H1 (cell line): Measurements from ENCODE around the gene FLOT1. TPM values are rescaled to one million over a fixed set of nuclear protein-coding genes. Genes with fewer than 3 reads are reported as not detected.

ENCODE experiments used
- MAX ChIP-seq: IDR thresholded peaks from 2 replicates; pipeline ENCODE4 v1.6.1; 2012; ENCODE audit warnings: inconsistent platforms
- TAF7 ChIP-seq: optimal IDR thresholded peaks from 2 replicates; pipeline ENCODE3; 2011; ENCODE audit warnings: low read depth, mild to moderate bottlenecking, inconsistent platforms, low read length, moderate library complexity, borderline replicate concordance
- polyA plus RNA-seq, 7 experiments: library from polyadenylated mRNA; depleted of rRNA in 3 of 7; stranded (reverse) in 5 of 7; unstranded in 2 of 7; fragments of >200 nt in 5 of 7; fragments of 200-250 nt in 2 of 7; gene quantifications; 1 replicate in 5 of 7; 2 replicates in 1 of 7; 4 replicates in 1 of 7; pipeline versions ENCODE4 v1.2.1 to v1.2.3, GENCODE V29; 2011 to 2013; ENCODE audit warnings: missing spikeins in 2 of 7, mixed read lengths in 2 of 7
- total RNA-seq: library from RNA; stranded (reverse); fragmentation: NEBNext Ultra II Directional; extraction: Animal tissue kit (Norgen Biotek cat#: 25700); gene quantifications from 2 replicates; pipeline ENCODE4 v1.2.1, GENCODE V29; 2021

The FLOT1 gene
- total and polyA plus RNA-seq, 2 of the 8 experiments (the other 6 are each of a cell fraction or from before 2014, with no cell fraction given): 87.5 to 88.1 TPM

- TF ChIP-seq MAX (no peak), TAF7 (no peak)
Measured at GRCh38 chr6:30776390-30777154, 34.1 kb upstream of the FLOT1 start (continued).
